HG03469 (cell line): Measurements from ENCODE around the gene PRKX.
"Not testable (repeated sequence)": the region's sequence is repeated elsewhere in the genome, so short reads cannot be mapped to it uniquely, and the experiment has no call there.

Experiments
- ATAC-seq: cut with Tn5 transposase; IDR thresholded peaks from one replicate; pipeline ENCODE4 v1.9.1; 2021; ENCODE audit warnings: mild to moderate bottlenecking, moderate library complexity, moderate number of reproducible peaks; ENCODE audit not compliant: unreplicated experiment

The PRKX gene

DNA sequence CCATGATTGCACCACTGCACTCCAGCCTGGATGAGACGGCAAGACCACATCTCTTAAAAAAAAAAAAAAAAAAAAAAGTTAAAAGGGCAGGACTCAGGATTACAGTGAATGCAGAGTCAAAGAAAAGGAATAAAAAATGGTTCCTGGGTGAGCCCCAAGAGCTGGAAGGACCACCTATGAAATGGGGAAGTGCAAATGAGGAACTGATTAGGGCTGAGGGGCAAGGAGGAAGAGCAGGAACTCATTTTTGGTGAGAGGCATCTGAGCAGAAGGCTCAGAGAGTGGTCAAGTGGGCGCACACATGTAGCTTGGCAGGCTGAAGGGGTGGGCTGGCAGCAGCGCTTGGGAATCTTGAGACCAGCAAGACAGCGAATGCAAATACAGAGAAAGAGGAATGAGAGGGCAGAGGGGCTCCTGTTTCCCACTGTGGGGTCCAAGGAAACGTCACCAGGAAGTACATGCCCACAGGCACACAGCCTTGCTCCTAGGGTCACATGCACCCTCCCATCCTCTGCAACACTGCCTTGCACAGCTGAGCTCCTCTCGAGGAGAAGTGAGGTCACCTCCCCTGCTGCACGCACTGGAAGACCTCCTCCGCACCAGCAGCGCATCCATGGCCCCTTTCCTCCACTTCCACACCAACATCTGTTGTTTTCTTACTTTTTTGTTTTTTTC lies 49.7 kb downstream of the PRKX start:
- not testable (repeated sequence) for ATAC-seq

DNA sequence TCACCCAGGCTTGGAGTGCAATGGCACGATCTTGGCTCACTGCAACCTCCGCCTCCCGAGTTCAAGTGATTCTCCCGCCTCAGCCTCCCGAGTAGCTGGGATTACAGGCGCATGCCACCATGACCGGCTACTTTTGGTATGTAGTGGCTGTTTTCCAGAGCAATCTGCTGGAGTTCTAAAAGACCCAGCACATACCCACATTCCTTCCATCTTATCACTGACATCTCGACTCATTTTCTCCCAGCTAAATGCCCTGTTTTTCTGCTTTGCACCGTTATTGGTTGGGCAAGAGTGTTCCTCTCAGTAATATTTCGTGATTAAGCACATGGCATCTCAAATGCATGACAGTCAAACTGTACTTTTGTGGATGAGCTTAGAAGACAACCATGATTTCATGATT lies 53.7 kb downstream of the PRKX start:
- no peak for ATAC-seq

DNA sequence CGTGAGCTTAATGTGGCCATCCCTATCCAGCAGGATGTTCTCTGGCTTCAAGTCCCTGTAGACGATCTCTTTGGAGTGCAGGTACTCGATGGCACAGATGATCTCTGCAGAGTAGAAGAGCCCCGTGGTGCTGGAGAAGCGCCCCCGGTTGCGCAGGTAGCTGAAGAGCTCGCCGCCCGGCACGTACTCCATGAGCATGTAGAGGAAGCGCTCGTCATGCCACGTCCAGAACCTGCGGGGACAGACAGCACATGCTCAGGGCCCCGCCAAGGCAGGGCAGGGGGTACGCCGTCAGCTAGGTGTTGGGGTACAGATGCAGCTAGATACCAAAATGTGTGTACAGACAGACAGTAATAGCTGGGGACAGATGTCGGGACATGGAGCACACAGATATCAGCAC lies 58.3 kb downstream of the PRKX start:
- ATAC-seq, result no peak

DNA sequence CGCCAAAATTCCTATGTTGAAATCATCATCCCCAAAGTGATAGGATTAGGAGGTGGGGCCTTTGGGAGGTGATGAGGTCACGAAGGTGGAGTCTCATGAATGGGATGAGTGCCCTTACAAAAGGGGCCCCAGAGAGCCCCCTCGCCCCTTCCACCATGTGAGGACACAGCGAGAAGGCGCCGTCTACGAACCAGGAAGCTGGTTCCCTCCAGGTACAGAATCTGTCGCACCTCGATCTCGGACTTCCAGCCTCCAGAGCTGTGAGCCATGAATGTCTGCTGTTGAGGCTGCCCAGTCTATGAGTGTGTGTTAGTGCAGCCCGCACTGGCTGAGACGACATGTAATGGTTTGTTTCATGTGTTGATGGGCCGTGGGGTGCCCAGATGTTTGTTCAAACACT lies 60.3 kb downstream of the PRKX start:
- no peak for ATAC-seq

DNA sequence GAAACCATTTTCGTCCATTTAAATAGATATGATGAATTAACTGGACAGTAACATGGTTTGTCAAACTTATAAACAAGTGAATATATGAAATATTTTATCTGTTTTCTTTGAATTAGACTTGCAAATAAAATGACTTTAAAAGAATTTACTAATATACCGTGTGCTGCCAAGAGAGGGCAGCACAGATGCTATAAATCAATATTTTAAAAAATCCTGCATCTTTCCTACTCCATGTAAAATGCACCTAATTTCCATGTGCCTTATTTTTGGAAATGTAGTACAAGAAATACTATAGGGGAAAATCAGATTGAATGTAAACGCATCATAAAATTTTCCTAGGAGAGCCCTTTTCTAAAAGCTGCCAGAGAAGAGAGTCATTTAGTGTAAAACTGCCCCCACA lies 62.2 kb downstream of the PRKX start:
- ATAC-seq, result no peak

- no peak for ATAC-seq
These were observed 65.4 kb downstream of the PRKX start for GRCh38 chrX:3648084-3648483.

- ATAC-seq, result not testable (repeated sequence)
These were observed 73.4 kb downstream of the PRKX start for GRCh38 chrX:3639858-3640631.

GRCh38 chrX:3639236-3639635 lies 74.2 kb downstream of the PRKX start:
- no peak for ATAC-seq

DNA sequence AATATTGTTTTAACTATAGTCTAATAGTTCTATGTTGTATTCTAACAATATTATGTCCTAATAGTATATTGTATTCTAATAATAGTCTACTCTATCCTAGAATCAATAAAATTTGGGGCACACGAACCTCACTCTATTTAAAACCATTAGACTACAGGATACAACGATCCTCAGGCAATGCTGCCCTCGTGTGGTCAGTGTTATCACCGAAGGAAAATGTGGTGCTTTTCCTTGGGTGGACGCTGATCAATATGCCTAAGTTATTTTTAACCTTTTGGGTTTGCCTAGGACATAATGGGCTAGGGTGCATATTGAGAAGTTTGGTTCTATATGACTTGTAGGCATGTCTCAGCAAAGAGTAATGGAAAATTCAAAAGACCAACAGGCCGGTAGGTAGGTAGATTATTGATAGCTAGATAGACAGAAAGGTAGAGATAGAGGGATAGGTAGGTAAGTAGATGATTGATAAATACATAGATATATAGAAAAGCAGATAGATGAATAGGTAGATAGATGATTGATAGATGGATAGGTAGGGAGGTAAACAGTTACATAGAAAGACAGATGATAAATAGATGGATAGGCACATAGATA lies 75.1 kb downstream of the PRKX start:
- no peak for ATAC-seq

DNA sequence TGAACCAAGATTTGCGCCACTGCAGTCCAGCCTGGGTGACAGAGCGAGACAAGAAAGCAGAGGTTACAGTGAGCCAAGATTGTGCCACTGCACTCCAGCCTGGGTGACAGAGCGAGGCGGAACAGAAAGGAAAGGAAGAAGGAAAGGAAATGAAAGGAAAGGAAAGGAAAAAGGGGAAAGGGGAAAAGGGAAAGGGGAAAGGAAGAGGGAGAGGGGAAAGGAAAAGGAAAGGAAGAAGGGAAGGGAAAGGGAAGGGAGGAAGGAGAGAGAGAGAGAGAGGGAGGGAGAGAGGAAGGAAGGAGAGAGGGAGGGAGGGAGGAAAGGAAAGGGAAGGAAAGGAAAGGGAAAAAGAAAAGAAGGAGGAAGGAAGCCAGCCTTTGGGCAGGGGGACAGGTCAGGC lies 76.6 kb downstream of the PRKX start:
- no peak for ATAC-seq

- ATAC-seq, result no peak
These were observed 82.3 kb downstream of the PRKX start for GRCh38 chrX:3631196-3631595.

GRCh38 chrX:3627594-3627993 lies 85.9 kb downstream of the PRKX start:
- no peak for ATAC-seq

- no peak for ATAC-seq
These were observed 92.0 kb downstream of the PRKX start for GRCh38 chrX:3621414-3621813.

DNA sequence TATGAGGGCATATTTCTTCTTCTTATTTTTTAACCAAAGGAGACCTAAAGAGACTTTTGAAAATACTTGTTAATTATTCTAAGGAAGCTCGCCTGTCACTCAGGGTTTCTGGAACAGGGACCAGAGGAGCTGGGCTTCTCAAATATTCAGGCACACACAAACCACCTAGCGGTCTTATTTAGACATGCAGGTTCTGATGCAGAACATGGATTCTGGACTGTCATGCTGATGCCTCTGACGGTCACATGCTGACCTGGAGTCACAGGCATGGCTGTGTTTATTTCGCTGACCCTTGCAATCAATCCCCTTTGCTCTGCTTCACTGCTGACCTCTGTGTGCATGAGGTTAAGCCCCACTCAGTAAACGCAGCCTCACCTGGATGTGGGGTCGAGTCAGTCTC lies 101.7 kb downstream of the PRKX start:
- not testable (repeated sequence) for ATAC-seq

DNA sequence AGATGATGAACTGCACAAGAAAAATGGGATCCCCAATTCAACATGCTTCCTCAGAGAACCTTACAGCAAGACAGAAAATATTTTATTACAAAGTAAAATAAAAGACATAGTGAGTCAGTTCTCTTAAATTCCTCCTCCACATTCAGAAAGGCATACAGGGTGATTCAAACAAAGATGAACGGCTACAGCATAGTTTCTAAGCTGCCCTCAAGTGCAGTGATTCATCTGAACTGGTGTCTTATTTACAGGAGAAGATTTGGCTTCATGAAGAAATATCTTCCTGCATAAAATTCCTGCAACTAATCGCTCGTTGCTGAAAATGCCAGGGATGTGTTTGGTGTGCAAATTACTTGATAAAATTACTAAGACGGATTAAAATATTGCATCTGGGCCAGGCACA lies 103.6 kb downstream of the PRKX start:
- no peak for ATAC-seq

GRCh38 chrX:3603026-3603661 lies 110.3 kb downstream of the PRKX start:
- no peak for ATAC-seq

- ATAC-seq, result no peak
These were observed 113.5 kb downstream of the PRKX start for GRCh38 chrX:3599802-3600430.

- no peak for ATAC-seq
These were observed 114.7 kb downstream of the PRKX start for GRCh38 chrX:3598709-3599108.

- ATAC-seq, result no peak
These were observed 115.3 kb downstream of the PRKX start for GRCh38 chrX:3598046-3598605.

DNA sequence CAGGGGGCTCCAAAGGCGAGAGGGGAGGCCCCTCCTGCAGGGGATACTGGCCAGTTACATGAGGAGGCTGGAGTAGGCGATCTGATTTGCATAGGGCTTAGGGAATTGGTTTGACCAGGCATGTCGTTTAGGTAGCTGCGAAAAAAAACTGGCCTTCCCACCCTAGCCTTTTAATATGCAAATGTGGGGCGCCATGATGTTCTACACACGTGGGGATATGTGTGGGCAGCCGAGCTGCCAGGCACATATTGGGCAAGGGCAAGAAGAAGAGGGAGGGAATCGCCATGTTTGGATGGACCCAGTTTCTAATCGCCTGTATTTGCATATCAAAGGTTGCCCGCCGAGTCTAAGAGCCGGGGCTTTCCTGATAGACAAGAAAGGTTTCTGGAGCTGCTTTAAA lies 121.3 kb downstream of the PRKX start:
- no peak for ATAC-seq

DNA sequence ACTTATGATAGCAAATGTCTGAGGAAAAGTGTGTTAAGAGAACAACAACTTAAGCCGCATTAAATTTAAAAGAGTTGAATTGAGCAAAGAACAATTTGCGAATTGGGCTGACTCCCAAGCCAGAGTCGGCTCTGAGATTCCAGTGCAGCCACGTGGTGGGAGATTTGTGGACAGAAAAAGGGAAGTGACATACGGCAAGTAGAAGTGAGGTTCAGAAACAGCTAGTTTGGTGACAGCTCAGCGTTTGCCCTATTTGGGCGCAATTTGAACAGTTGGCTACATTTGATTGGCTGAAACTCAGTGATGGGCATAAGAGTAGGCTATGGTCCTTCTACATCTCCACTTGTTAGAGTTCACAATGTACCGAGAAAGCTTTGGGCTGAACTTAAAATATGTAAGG lies 124.0 kb downstream of the PRKX start:
- ATAC-seq, result no peak
